Fibroblast of peridontal ligament (primary cell): ENCODE measurements around the gene TNFRSF18.
A peak's percentile ranks its signal among the peaks of the same experiment; 100 is the strongest.
"Not testable (repeated sequence)": the region's sequence is repeated elsewhere in the genome, so short reads cannot be mapped to it uniquely, and the experiment has no call there.

ENCODE experiments used
- DNase-seq: peaks from one replicate; pipeline ENCODE4 v3.0.0-alpha.2; 2010; ENCODE audit errors: extremely low read depth

TNFRSF18 gene

DNA sequence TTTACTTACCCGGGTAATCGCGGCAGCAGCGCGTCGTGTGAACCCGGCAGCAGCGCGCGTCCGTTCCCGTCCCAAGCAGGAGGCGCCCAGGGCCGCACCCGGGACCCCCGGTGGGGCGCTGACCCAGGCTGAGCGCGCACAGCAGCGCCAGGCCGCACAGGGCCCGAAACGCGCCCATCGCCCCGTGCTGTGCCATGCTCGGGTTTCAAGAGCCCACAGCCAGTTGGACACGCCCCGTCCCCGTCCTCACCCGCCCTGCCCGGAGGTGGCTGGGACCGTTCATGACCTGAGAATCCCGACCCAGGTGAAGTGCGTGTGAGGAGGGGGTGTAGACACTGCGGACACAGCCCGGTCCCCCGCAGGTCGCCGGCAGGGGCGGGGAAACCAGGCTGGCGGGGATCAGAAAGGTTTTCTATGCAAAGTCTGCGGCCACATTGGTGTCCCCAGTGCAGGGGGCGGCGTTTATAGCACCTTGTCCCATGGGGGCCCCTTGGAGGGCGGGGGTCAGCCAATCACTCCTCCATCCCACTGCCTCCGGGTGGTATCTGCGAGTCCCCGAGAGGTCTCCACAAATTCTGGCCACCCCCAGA, at the start of gene TNFRSF18:
TSS of gene TNFRSF18 (minus strand) at position 217 of the 590 bp plus-strand sequence. CDS start at position 196, 21 bp downstream.
- DNase-seq, result no peak

DNA sequence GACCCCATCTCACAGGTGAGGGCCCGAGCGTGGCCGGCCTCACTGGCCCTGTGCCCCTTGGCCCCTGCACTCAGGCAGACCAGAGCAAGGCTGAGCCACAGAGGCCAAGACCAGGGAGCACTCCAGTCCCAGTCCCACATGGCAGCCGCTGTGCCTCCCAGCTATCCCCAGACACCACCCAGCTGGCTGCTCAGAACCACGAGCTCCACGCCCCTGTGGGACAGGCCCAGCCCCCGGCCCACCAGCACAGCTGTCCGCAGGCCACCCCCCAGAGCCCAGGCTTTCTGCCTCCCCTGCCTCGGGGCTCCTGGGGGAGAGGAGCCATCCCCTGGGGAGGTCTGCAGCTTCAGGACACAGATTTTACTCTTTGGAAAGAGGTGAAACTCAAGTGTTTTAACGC, 49.2 kb upstream of the TNFRSF18 start:
- DNase-seq, result no peak

DNA sequence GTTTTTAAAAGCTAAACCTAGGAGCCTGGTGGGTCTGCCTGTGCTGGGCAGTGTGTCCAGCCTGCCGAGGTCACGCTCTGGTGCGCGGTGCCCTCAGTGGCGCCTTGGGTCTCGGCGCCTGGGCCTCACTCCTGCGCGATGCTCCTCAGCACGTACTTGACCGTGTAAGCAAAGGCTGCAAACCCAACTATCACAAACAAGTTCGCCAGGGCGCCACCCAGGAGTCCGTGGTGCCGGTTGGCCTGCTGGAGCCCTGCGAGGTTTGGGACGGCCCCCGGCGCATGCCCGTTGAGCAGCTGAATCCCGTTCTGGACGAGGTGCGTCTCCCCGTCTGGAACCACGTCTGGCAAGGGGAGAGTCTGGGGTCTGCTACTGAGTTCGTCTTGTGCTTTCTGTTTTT, 48.7 kb upstream of the TNFRSF18 start:
- no peak for DNase-seq

DNA sequence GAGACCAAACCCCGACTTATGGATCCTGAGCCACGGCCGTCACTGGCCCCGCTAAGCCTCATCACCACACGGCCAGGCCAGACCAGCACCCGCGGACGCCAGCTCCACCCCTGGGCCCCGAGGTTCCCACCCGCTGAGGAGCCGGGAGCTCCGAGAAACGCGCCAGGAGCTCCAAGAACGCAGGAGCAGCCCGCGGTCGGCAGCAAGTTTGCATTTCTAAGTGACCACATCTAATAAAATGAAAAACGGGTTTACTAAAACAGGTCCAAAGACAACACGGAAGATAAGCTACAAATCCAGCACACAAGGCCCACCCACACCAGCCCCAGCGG, 48.2 kb upstream of the TNFRSF18 start:
- DNase-seq, result peak; percentile 59

- DNase-seq, result no peak
Measured at GRCh38 chr1:1253972-1254666, 47.7 kb upstream of the TNFRSF18 start.

- DNase-seq, result no peak
Measured at GRCh38 chr1:1253314-1253713, 46.9 kb upstream of the TNFRSF18 start.

DNA sequence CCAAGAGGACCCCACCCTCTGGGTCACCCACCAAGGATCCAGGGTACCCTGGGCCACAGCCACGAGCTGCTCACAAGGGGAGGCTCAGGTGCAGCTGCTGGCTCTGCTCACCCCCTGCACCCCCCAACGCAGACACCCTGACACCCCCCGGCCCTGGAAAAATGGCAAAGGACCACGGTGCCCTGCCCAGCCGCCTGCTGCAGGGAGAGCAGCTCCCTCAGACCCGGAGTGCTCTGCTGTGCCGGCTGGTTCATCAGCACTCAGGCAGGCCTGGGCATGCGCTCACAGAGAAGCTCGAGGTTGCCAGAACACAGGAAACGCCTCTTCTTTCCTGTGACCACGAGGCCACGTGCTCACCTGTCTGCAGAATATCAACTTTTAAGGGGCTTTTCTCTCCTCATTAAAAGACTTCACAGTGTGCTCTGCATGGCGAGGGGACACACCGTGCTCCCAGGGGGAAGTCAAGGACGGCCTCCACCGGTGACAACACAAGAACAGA, 44.4 kb upstream of the TNFRSF18 start:
- DNase-seq, result no peak

GRCh38 chr1:1248009-1248913, 41.9 kb upstream of the TNFRSF18 start:
- DNase-seq, result not testable (repeated sequence)

DNA sequence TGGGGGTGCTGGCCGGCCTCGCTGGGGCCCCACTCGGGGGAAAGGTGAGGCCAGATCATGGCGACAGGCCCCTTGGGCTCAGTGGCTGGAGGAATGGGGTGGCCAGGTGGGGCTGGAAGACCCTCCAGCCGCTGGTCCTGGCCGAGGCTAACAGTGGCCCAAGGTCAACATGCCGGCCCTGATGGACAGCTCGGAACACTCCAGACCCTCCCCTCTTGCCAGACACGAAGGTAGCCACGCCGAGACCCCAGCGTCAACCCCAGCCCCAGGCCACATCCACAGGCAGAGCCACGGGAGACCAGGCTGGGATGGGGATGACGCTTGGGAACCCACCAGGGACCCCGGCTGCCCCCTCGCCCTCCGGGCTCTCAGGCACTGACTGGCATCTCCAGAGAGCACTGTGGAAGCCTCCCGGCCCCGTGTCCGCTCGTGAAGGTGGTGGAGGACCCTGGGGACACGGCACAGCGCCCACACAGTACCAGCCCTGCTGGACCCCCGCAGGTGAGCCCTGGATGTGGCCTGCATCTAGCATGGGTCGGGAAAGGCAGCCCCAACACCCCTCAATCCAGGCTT, 41.0 kb upstream of the TNFRSF18 start:
- DNase-seq, result no peak

- DNase-seq, result no peak
Measured at GRCh38 chr1:1246577-1247340, 40.4 kb upstream of the TNFRSF18 start, which contains the start of gene C1QTNF12. Gene C1QTNF12 (minus strand): TSS chr1:1246722. CDS start chr1:1246690, 32 bp downstream.

DNA sequence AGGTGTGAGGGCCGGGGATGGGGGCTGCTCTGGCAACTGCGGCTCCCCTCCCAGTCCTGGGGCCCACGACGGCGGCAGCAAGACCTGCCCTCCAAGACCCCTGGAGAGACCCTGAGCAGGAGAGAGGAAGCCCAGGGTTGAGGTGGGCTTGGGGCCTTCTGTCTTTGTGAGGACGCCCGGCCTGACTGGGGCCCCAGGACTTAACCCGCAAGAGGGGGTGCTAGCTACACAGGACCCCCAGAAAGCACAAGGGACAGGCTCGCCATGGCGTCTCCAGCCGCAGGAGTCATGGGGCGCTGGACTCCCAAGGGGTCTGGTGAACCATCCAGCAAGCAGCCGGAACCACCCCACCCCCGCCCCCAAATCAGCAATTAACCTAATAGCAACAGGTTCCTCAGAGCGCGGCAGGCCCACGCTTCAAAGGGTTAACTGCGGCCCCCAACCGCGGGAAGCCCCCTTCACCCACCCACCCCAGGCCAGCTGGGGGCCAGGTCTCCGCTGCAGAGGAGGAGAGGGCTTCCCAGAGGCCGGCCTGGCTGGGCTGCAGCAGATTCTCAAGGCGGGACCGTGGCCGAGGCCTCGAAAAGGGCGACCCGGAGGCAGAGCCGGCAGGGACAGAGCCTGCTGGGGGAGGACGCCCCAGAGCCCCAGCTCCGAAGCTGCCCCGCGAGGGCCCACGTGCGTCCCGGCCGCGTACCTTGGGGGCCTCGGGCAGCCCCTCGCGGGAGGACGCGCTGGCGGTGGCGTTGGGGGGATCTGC, 39.6 kb upstream of the TNFRSF18 start:
- no peak for DNase-seq

DNA sequence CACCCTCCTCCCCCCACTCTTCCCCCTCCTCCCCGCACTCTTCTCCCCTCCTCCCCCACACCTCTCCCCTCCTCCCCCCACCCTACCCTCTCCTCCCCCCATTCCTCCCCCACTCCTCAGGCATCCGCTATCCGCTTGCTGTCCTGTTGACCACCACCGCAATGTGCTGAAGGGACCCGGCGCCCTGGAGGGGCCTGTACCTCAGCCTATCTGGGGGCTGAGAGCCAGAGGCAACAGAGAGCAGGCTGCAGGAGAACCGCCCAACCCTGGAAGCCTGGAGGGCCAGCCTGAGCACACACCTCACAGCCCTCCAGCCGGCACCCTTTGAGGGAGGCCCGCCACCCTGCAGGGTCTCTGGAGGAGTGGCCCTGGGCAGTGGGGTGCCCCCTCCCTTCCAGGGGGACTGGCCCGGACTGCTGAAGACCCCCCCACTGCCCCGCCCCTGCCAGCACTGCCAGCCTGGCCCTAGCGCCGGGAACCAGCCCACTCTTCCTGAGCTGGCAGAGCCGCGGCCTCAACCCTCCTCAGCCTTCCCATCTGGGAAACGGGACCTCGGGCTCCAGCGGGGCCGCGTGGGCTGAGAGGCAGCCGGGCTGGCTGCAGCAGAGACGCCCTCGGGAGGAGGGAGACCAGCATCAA, 38.9 kb upstream of the TNFRSF18 start:
- DNase-seq, result no peak

GRCh38 chr1:1244192-1244811, 37.9 kb upstream of the TNFRSF18 start:
- DNase-seq, result no peak

GRCh38 chr1:1243807-1244191, 37.4 kb upstream of the TNFRSF18 start:
- DNase-seq, result no peak

- no peak for DNase-seq
Measured at GRCh38 chr1:1243266-1243660, 36.9 kb upstream of the TNFRSF18 start.

GRCh38 chr1:1242461-1243265, 36.3 kb upstream of the TNFRSF18 start:
- DNase-seq, result no peak

DNA sequence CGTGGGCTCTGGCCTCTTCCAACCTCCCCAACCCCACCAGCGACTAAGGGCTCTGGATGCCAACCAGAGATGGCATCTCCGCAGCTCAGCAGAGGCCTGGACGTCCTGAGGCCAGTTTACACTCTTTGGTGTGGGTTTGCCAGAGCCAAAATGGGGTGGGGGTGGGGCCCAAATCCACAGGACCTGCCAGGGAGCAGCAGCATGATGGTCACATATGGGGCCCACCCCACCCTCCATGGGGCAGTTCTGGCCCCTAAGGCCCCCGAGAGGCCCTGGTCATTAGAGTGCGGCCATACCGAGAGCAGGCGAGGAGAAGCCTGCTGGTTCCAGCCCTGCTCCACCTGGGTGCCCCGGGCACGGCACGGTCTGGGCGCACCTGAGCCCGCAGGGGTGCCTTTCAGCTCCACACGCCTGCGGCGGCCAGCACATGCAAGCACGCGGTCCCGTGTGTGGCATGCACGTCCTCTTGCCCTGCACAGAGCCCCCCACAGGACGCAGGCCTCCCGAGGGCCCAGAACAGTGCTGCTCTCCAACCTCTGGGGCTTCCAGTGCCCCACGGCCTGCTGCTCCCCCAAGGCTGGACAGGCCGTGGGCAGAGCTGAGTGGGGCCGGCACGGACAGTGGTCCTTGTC, 35.3 kb upstream of the TNFRSF18 start:
- no peak for DNase-seq

- no peak for DNase-seq
Measured at GRCh38 chr1:1240822-1241587, 34.6 kb upstream of the TNFRSF18 start.
